Osteocyte (in vitro differentiated cells): ENCODE results near the gene CARD10. TPM values are rescaled to one million over a fixed set of nuclear protein-coding genes. Genes with fewer than 3 reads are reported as not detected.

Experiments
- DNase-seq: peaks from one replicate; pipeline ENCODE4 v3.0.0; 2021; ENCODE audit warnings: mixed read lengths; ENCODE audit not compliant: unreplicated experiment; ENCODE audit errors: extremely low spot score
- H3K27ac Mint-ChIP-seq: one replicate; pipeline ENCODE4 v1.8.0; 2021; ENCODE audit warnings: mild to moderate bottlenecking, mixed read lengths; ENCODE audit not compliant: unreplicated experiment
- H3K27me3 Mint-ChIP-seq: one replicate; pipeline ENCODE4 v1.8.0; 2021; ENCODE audit warnings: mixed read lengths; ENCODE audit not compliant: unreplicated experiment
- H3K36me3 Mint-ChIP-seq: one replicate; pipeline ENCODE4 v1.8.0; 2021; ENCODE audit warnings: mixed read lengths; ENCODE audit not compliant: unreplicated experiment
- H3K4me1 Mint-ChIP-seq: one replicate; pipeline ENCODE4 v1.8.0; 2021; ENCODE audit warnings: mixed read lengths; ENCODE audit not compliant: unreplicated experiment
- H3K4me3 Mint-ChIP-seq: one replicate; pipeline ENCODE4 v1.8.0; 2021; ENCODE audit warnings: mild to moderate bottlenecking, moderate library complexity, mixed read lengths; ENCODE audit not compliant: unreplicated experiment
- H3K9me3 Mint-ChIP-seq: one replicate; pipeline ENCODE4 v1.8.0; 2021; ENCODE audit warnings: mixed read lengths; ENCODE audit not compliant: unreplicated experiment
- total RNA-seq: library from RNA; stranded (reverse); gene quantifications from 2 replicates; pipeline ENCODE4 v1.2.1, GENCODE V29; 2021
- TF ChIP-seq, protein P1 (sequence below): fragments of 200-600 bp; sonication (generic); IDR thresholded peaks from 2 replicates; pipeline ENCODE4 v1.5.0; 2021; ENCODE audit warnings: antibody characterized with exemption, mild to moderate bottlenecking, moderate library complexity

Gene CARD10
- total RNA-seq, 1 donor from 2014 or later, result 31.5 TPM

DNA sequence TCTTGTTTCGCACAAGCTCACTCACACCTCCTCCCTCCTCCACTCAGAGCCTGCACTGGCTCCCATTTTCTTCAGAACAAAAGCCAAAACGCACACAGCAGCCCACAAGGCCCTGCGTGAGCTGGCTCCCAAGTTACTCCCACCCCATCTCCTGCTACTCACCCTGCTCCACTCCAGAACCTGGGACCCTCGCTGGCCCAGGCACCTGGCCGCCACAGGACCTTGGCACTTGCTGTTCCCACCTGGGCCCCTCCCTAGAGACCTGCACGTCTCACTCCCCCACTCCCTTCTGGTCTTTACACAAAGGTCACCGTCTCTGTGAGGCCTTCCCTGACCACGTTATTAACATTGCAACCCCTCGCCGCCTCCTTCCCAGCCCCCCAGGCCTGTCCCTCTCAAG is 32.1 kb downstream of the CARD10 start:
- Mint-ChIP-seq H3K9me3 (no peaks in the 10 kb centered on the region), H3K4me1 (peaks cover 25% of the 10 kb centered on the region), H3K27me3 (no peaks in the 10 kb centered on the region), H3K27ac (no peak overlapping the region), H3K4me3 (no peak overlapping the region), H3K36me3 (peaks cover 13% of the 10 kb centered on the region)
- TF ChIP-seq, protein P1, sequence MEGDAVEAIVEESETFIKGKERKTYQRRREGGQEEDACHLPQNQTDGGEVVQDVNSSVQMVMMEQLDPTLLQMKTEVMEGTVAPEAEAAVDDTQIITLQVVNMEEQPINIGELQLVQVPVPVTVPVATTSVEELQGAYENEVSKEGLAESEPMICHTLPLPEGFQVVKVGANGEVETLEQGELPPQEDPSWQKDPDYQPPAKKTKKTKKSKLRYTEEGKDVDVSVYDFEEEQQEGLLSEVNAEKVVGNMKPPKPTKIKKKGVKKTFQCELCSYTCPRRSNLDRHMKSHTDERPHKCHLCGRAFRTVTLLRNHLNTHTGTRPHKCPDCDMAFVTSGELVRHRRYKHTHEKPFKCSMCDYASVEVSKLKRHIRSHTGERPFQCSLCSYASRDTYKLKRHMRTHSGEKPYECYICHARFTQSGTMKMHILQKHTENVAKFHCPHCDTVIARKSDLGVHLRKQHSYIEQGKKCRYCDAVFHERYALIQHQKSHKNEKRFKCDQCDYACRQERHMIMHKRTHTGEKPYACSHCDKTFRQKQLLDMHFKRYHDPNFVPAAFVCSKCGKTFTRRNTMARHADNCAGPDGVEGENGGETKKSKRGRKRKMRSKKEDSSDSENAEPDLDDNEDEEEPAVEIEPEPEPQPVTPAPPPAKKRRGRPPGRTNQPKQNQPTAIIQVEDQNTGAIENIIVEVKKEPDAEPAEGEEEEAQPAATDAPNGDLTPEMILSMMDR, result no peak
- no peak for DNase-seq

DNA sequence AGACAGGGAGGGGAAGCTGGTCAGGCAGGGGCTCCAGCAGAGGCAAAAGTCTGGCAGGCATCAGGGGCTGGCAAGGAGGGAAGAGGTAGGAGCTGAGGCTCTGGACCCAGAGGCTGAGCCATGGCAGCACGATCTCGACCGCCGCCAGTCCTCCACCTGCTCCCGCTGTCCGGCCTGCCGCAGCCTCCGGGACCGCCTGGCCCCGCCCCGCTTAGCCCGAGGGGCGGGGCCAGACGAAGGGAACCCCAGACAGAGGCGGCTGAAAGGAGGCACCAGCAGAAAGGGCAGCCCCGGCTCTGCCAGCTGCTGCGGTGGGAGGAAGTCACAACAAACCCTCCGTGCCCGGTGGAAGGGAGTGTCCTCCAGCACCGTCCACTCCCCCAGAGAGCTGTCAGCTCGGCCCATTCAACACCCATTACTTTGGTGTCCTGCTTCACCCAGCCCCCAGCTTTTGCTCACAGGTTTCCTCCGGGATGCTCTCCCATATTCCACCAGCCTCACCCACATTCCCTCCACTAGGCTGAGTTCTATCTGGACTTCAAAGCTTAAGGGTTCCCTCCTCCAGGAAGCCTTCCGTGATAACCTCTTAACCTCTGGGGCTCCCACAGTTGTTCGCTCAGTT is 32.9 kb downstream of the CARD10 start, which contains the start of gene MFNG:
Gene MFNG (minus strand): TSS at position 161 of the 622 bp plus-strand sequence. CDS start 207 bp downstream, outside the sequence.
- TF ChIP-seq, protein P1, result peak; percentile 23
- Mint-ChIP-seq H3K36me3 (peaks cover 13% of the 10 kb centered on the region), H3K4me3 (no peak within 1 kb of the TSS), H3K9me3 (no peaks in the 10 kb centered on the region), H3K27ac (no peak within 1 kb of the TSS), H3K4me1 (peaks cover 25% of the 10 kb centered on the region), H3K27me3 (no peaks in the 10 kb centered on the region)
- no peak for DNase-seq

DNA sequence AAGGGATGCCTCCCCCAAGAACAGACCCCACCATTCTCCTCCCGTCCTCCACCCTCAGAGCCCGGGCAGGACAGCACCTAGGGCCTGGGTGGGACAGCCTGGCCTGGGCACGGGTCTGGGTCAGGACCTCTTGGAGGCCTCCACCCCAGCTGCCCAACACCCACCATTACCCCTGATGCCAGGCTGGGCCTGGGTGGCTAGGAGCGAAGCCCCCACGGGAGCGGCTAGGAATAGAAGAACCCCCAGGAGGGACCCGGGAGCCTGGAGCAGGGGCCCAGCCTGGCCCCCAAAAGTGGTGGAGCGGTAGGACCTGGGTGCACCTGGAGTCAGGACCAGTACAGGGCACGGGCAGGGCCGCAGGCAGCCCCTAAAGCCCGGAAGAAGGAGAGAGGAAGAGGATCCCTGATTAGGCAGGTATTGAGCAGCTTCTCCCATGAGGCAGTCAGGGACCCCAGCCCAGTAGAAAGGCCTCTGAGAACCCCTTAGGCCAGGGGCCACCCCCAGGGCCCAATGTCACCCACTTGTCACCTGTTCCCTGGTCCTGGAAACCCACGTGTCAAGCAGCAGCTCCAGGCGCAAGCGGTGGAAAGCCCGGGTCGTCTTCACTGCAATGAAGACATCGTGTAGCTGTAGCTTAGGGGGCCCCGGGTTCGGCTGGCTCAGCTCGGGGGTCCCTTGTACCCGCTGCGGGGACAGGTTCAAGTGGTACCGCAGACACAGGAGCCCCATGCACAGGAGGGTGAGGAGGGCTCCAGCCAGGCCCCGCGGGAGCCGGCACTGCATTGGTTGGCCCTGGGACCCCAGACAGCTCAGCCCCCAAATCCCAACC is 33.6 kb downstream of the CARD10 start:
- peaks cover 10% of the 10 kb centered on the region for H3K36me3 Mint-ChIP-seq
- H3K9me3 Mint-ChIP-seq, result no peaks in the 10 kb centered on the region
- no peak overlapping the region for H3K27ac Mint-ChIP-seq
- no peaks in the 10 kb centered on the region for H3K27me3 Mint-ChIP-seq
- peaks cover 25% of the 10 kb centered on the region for H3K4me1 Mint-ChIP-seq
- TF ChIP-seq, protein P1, result no peak
- H3K4me3 Mint-ChIP-seq, result no peak overlapping the region
- no peak for DNase-seq

DNA sequence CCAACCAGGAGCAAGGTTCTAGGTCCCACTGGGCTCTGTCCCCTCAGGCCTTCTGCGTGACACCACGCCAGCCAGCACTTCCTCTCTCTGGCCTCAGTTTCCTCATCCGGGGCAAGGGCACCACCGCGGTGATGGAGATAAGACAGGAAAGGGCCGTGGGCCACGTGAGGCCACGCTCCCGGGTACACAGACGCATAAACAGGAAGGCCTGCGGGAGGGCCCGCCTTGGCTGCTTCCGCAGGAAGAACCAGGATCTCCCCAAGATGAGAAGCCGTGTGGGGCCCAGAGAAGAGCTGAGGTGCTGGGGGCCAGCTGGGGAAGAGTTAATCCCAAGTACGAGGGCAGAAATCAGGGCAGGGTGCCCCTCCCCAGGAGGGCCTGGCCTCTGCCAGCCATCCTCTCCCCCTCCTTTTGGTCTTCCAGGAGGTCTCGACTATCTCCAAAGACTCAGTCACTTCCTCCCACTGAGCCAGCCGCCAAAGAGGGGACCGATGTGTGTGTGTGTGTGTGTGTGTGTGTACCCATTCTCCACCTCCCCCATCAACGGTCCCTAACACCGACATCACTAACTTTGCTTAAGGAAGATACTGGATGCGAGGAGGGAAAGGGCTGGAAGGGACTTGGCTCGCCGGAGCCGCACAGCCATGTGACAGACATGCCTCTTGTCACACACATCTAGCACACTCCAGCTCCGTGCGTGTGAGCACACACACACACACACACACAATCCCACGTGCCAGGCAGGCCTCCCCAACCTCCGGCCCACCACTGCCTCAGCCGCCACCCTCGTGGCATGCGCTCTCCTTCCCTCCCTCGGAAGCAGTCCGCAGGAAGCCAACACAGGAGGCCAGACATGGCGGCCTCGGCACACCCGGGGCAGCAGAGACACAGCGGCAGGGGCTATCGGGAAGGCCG is 34.5 kb downstream of the CARD10 start:
- no peak overlapping the region for H3K4me3 Mint-ChIP-seq
- peak overlapping the region; percentile 27 for H3K27ac Mint-ChIP-seq

More for the DNA sequence above, 34.5 kb downstream of the CARD10 start:
- H3K36me3 Mint-ChIP-seq, result peaks cover 2% of the 10 kb centered on the region
- no peaks in the 10 kb centered on the region for H3K9me3 Mint-ChIP-seq
- TF ChIP-seq, protein P1, result no peak
- no peaks in the 10 kb centered on the region for H3K27me3 Mint-ChIP-seq
- no peak for DNase-seq
- H3K4me1 Mint-ChIP-seq, result peaks cover 25% of the 10 kb centered on the region
